Measurements from ENCODE around the gene HOXC11. TPM values are rescaled to one million over a fixed set of nuclear protein-coding genes. Genes with fewer than 3 reads are reported as not detected.

HOXC11 gene
- total RNA-seq, 1 donor from 2014 or later: 1.7 TPM

- no peak for DNase-seq (ENCODE audit: low read depth)
Measured at GRCh38 chr12:53942467-53942997, 30.4 kb upstream of the HOXC11 start.

- no peak for DNase-seq (ENCODE audit: low read depth)
Measured at GRCh38 chr12:53944209-53944608, 28.7 kb upstream of the HOXC11 start.

GRCh38 chr12:53944907-53945847, 27.7 kb upstream of the HOXC11 start:
- no peak for DNase-seq (ENCODE audit: low read depth)

GRCh38 chr12:53947743-53948142, 25.2 kb upstream of the HOXC11 start:
- DNase-seq (ENCODE audit: low read depth): no peak

- no peak for DNase-seq (ENCODE audit: low read depth)
Measured at GRCh38 chr12:53948650-53949593, 24.0 kb upstream of the HOXC11 start.

- DNase-seq (ENCODE audit: low read depth): no peak
Measured at GRCh38 chr12:53949631-53950436, 23.1 kb upstream of the HOXC11 start.

GRCh38 chr12:53950437-53950773, 22.5 kb upstream of the HOXC11 start:
- DNase-seq (ENCODE audit: low read depth): no peak

- DNase-seq (ENCODE audit: low read depth): no peak
Measured at GRCh38 chr12:53950789-53951576, 21.9 kb upstream of the HOXC11 start.

GRCh38 chr12:53951577-53952334, 21.2 kb upstream of the HOXC11 start:
- DNase-seq (ENCODE audit: low read depth): no peak

- no peak for DNase-seq (ENCODE audit: low read depth)
Measured at GRCh38 chr12:53952335-53952694, 20.6 kb upstream of the HOXC11 start.

GRCh38 chr12:53952871-53953734, 19.8 kb upstream of the HOXC11 start:
- no peak for DNase-seq (ENCODE audit: low read depth)

- DNase-seq (ENCODE audit: low read depth): no peak
Measured at GRCh38 chr12:53953831-53954693, 18.9 kb upstream of the HOXC11 start.

- DNase-seq (ENCODE audit: low read depth): no peak
Measured at GRCh38 chr12:53954694-53955035, 18.3 kb upstream of the HOXC11 start, which contains the start of gene HOXC12. TSS of gene HOXC12 (plus strand) at chr12:53954903. CDS start at chr12:53954930, 27 bp downstream.

GRCh38 chr12:53955036-53955775, 17.7 kb upstream of the HOXC11 start:
- DNase-seq (ENCODE audit: low read depth): no peak

GRCh38 chr12:53955776-53956250, 17.1 kb upstream of the HOXC11 start:
- DNase-seq (ENCODE audit: low read depth): no peak

GRCh38 chr12:53956251-53956887, 16.6 kb upstream of the HOXC11 start:
- no peak for DNase-seq (ENCODE audit: low read depth)

Measured in renal cortical epithelial cell (primary cell).